HepG2 (cell line): ENCODE measurements around the gene ZNF117. TPM values are rescaled to one million over a fixed set of nuclear protein-coding genes. Genes with fewer than 3 reads are reported as not detected.

Experiments
- AHDC1 ChIP-seq: sonication (generic); formaldehyde crosslinking; IDR thresholded peaks from 2 replicates; pipeline ENCODE4 v1.5.1; 2020; ENCODE audit warnings: mild to moderate bottlenecking, missing genetic modification reagents, borderline replicate concordance
- ARID3A ChIP-seq: IDR thresholded peaks from 2 replicates; pipeline ENCODE4 v1.6.1; 2012; ENCODE audit warnings: low read depth, low read length, improper control_type of control experiment
- FOSL1 ChIP-seq: sonication (generic); formaldehyde crosslinking; IDR thresholded peaks from 2 replicates; pipeline ENCODE4 v1.9.0; 2021; ENCODE audit warnings: missing genetic modification reagents, borderline replicate concordance
- POGZ ChIP-seq: sonication (generic); formaldehyde crosslinking; IDR thresholded peaks from 2 replicates; pipeline ENCODE4 v1.4.0; 2020; ENCODE audit warnings: mild to moderate bottlenecking, missing genetic modification reagents
- TAF15 ChIP-seq: fragments of 200-400 bp; formaldehyde crosslinking; IDR thresholded peaks from one replicate; pipeline ENCODE4 v1.6.1; 2018; ENCODE audit warnings: mild to moderate bottlenecking, low read depth, low read length; ENCODE audit not compliant: poor library complexity, severe bottlenecking
- TGIF2 ChIP-seq: IDR thresholded peaks from 2 replicates; pipeline ENCODE4 v1.6.1; 2016; ENCODE audit warnings: control low read depth, missing compliant biosample characterization
- THAP7 ChIP-seq: sonication (generic); formaldehyde crosslinking; IDR thresholded peaks from 2 replicates; pipeline ENCODE4 v1.8.1; 2023; ENCODE audit warnings: mild to moderate bottlenecking, missing genetic modification reagents
- TMF1 ChIP-seq: sonication (generic); formaldehyde crosslinking; IDR thresholded peaks from 2 replicates; pipeline ENCODE4 v1.8.1; 2022; ENCODE audit warnings: low read depth, missing genetic modification reagents
- ZKSCAN1 ChIP-seq: fragments of 150-350 bp; IDR thresholded peaks from 2 replicates; pipeline ENCODE4 v1.6.1; 2014; ENCODE audit warnings: low read length
- ZNF121 ChIP-seq: sonication (generic); formaldehyde crosslinking; IDR thresholded peaks from 2 replicates; pipeline ENCODE4 v1.5.0; 2020; ENCODE audit warnings: mild to moderate bottlenecking, missing genetic modification reagents
- ZNF552 ChIP-seq: sonication (generic); formaldehyde crosslinking; IDR thresholded peaks from 2 replicates; pipeline ENCODE4 v1.9.0; 2022; ENCODE audit warnings: missing genetic modification reagents, mild to moderate bottlenecking, borderline replicate concordance
- ZNF790 ChIP-seq: sonication (generic); formaldehyde crosslinking; IDR thresholded peaks from 2 replicates; pipeline ENCODE4 v1.8.0; 2022; ENCODE audit warnings: missing genetic modification reagents, mild to moderate bottlenecking, borderline replicate concordance
- ZZZ3 ChIP-seq: sonication (generic); formaldehyde crosslinking; IDR thresholded peaks from 2 replicates; pipeline ENCODE4 v1.4.0; 2020; ENCODE audit warnings: missing genetic modification reagents, mild to moderate bottlenecking, borderline replicate concordance
- polyA plus RNA-seq, 8 experiments: library from polyadenylated mRNA; depleted of rRNA in 3 of 8; stranded (reverse) in 7 of 8; unstranded in 1 of 8; fragments of >200 nt; fragmentation: Illumina TruSeq in 4 of 8; extraction: Trizol in 4 of 8; gene quantifications; 2 replicates each; pipeline versions ENCODE4 v1.2.1 to v1.2.3, GENCODE V29; 2011 to 2016; ENCODE audit warnings: low read depth in 4 of 8, missing spikeins in 1 of 8, mixed read lengths in 1 of 8; ENCODE audit not compliant: insufficient read depth in 1 of 8
- total RNA-seq, 5 experiments: library from RNA; depleted of rRNA; stranded (reverse); fragments of >200 nt; fragmentation: Illumina TruSeq; extraction: Trizol; gene quantifications; 2 replicates each; pipeline ENCODE4 v1.2.3, GENCODE V29; 2016; ENCODE audit warnings: low read depth in 1 of 5
- TF ChIP-seq, protein P1 (sequence below): sonication (generic); formaldehyde crosslinking; IDR thresholded peaks from 2 replicates; pipeline ENCODE4 v1.5.1; 2020; ENCODE audit warnings: missing genetic modification reagents, mild to moderate bottlenecking, borderline replicate concordance
- TF ChIP-seq, protein P2 (sequence below): sonication (generic); formaldehyde crosslinking; IDR thresholded peaks from 2 replicates; pipeline ENCODE4 v1.4.0; 2020; ENCODE audit warnings: mild to moderate bottlenecking, missing genetic modification reagents

Gene ZNF117
- total and polyA plus RNA-seq, 2 of the 13 experiments (the other 11 are each of a cell fraction or from before 2014, with no cell fraction given): 6.6 to 20.0 TPM

GRCh38 chr7:64999165-65000004 lies 8.5 kb upstream of the ZNF117 start (continued):
- TF ChIP-seq THAP7: no peak; the same call in 1 of the 2 replicates
- no peak for TF ChIP-seq ZZZ3 (CRISPR knock-in tag)
- no peak for TF ChIP-seq ZKSCAN1
- no peak for TF ChIP-seq TMF1 (CRISPR knock-in tag)
- peak; percentile 88 for TF ChIP-seq POGZ (CRISPR knock-in tag)
- TF ChIP-seq TAF15: no peak
- peak; percentile 88; the same call in 1 of the 2 replicates for TF ChIP-seq AHDC1 (CRISPR knock-in tag)
- 0 out of 2 replicates have a peak, but pooled peaks have one; percentile 30 for TF ChIP-seq ARID3A
- TF ChIP-seq, protein P1, sequence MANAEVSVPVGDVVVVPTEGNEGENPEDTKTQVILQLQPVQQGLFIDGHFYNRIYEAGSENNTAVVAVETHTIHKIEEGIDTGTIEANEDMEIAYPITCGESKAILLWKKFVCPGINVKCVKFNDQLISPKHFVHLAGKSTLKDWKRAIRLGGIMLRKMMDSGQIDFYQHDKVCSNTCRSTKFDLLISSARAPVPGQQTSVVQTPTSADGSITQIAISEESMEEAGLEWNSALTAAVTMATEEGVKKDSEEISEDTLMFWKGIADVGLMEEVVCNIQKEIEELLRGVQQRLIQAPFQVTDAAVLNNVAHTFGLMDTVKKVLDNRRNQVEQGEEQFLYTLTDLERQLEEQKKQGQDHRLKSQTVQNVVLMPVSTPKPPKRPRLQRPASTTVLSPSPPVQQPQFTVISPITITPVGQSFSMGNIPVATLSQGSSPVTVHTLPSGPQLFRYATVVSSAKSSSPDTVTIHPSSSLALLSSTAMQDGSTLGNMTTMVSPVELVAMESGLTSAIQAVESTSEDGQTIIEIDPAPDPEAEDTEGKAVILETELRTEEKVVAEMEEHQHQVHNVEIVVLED (CRISPR knock-in tag): peak; percentile 39; the same call in 1 of the 2 replicates
- peak; percentile 22; the same call in 1 of the 2 replicates for TF ChIP-seq ZNF121
- TF ChIP-seq FOSL1 (CRISPR knock-in tag): peak; percentile 64; the same call in 1 of the 2 replicates
- TF ChIP-seq, protein P2, sequence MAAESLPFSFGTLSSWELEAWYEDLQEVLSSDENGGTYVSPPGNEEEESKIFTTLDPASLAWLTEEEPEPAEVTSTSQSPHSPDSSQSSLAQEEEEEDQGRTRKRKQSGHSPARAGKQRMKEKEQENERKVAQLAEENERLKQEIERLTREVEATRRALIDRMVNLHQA (CRISPR knock-in tag): peak; percentile 72; the same call in 1 of the 2 replicates
- TF ChIP-seq TGIF2 (CRISPR knock-in tag): peak; percentile 67; the same call in 1 of the 2 replicates
- no peak for TF ChIP-seq ZNF790
- TF ChIP-seq ZNF552 (CRISPR knock-in tag): peak; percentile 76; the same call in 1 of the 2 replicates
